KOPT-K1 (cell line): Measurements from ENCODE around the gene CFAP206.

ENCODE experiments used
- H3K27ac ChIP-seq: fragments of 200-600 bp; sonication (generic); 2 replicates; pipeline ENCODE4 v1.5.1; 2016; ENCODE audit warnings: antibody characterized with exemption, mild to moderate bottlenecking, low read depth, low read length; ENCODE audit not compliant: poor library complexity, severe bottlenecking
- H3K36me3 ChIP-seq: fragments of 200-600 bp; sonication (generic); 2 replicates; pipeline ENCODE4 v1.5.1; 2017; ENCODE audit warnings: antibody characterized with exemption, mild to moderate bottlenecking, low read length, moderate library complexity; ENCODE audit not compliant: insufficient read depth
- H3K9me3 ChIP-seq: fragments of 200-600 bp; sonication (generic); 2 replicates; pipeline ENCODE4 v1.5.1; 2017; ENCODE audit warnings: antibody characterized with exemption, low read length, mild to moderate bottlenecking; ENCODE audit not compliant: insufficient read depth, poor library complexity, severe bottlenecking

The CFAP206 gene, protein sequence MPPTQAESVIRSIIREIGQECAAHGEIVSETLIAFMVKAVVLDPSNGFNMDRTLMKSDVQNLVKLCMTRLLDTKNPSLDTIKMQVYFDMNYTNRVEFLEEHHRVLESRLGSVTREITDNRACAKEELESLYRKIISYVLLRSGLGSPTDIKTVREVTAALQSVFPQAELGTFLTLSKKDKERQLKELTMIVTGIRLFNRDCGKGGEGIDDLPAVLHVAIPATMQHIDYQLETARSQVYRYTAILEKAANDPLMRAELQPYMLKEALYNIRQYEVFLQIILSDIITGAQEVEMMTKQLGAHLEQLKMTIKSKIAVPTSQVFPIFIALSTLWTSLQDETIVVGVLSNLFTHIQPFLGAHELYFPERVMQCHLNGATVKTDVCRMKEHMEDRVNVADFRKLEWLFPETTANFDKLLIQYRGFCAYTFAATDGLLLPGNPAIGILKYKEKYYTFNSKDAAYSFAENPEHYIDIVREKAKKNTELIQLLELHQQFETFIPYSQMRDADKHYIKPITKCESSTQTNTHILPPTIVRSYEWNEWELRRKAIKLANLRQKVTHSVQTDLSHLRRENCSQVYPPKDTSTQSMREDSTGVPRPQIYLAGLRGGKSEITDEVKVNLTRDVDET

DNA sequence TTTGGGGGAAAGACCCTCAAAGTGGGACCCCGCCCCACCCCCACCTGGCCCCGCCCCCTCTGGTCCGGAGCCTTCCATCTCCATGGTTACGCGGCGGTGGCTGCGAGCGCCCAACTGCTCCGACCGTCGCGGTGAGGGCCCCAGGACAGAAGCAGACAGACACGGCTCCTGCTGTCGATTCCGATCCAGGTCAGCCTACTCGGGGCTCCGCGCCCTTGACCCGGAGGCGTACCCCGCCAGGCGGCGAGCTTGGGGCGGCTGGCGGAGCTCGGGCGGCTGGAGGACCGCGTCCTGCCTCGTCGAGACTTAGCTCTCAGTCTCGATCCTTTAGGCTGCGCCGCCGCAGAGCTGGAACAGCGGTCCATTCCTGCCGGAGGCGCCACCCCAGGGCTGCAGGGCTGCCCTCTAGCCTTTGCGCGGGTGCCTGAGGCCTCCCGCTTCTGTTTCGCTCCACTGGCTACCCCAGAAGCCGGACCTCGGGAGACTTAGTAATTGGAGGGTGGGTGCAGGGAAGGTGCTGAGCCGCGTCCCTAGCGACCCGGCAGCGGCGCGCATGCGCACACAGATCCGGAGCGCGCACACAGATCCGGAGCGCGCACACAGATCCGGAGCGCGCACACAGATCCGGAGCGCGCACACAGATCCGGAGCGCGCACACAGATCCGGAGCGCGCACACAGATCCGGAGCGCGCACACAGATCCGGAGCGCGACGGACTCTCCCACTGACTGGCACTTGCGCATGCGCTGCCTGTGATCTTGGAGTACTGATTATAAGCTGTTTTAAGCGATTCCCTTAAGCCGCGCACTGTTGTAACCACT, at the start of gene CFAP206:
TSS of gene CFAP206 (plus strand) at position 72 of the 820 bp plus-strand sequence. CDS start 1,868 bp downstream, outside the sequence.
- H3K9me3 ChIP-seq, result no peaks in the 10 kb centered on the region
- no peaks in the 10 kb centered on the region for H3K36me3 ChIP-seq
- H3K27ac ChIP-seq, result peak within 1 kb of the TSS; percentile 31

DNA sequence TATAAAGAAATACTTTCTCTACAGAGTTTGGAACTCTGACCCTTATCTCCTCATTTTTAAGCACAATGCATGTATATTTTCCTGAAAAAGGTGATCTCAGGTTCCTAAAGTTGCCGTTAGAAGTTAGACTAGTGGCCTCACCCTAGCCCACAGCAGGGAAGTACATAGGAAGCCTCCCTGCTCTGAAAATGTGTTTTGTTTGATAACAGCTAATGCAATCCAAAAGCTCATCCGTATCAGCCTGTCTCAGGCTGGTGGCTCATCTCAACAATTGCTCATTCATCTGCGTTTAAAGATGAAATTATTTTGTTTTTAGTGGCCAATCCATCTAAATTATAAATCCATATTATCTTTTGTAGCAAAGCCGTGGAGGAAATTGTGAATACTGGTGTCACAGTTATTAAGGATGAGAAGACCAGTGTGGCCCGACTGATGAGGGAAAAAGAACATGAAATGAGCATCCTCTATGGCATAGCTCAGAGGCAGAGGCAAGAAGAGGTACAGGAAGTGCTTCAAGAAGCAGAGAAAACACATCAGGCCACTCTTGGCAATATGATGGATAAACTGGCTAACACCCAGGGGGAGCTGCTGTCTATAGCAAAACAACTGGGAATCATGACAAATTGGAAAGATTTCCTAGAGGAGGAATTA, 43.0 kb upstream of the CFAP206 start:
- no peaks in the 10 kb centered on the region for H3K36me3 ChIP-seq
- H3K9me3 ChIP-seq, result peaks cover 25% of the 10 kb centered on the region
- no peak overlapping the region for H3K27ac ChIP-seq

DNA sequence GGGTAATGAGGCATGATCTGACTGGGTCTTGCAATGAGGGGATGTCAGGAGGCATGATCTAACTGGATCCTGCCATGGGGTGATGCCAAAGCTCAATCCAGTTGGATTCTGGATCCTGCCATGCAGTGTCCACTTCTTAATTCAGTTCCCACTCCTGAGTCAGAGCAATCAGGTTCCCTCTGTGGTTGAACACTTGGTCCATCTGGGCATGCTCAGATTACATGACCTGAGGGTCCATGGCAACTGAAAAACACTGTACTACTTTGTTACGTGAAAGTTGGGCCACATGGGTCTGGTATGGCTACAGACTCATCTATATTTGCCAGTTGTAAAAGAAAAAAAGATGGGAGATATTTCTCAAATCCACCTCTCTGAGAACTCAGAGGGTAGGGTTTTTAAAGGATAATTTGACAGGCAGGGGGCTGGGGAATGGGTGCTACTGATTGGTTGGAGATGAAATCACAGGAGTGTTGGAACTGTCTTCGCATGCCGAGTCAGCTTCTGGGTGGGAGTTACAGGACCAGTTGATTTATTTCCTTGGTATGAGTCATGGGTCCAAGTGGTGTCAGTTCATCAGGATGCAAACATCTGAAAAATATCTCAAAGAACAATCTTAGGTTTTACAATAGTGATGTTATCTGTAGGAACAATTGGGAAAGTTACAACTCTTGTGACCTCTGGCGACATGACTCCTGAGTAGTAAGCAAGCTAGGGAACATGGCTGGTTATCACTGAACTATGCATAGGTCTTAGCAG, 41.5 kb upstream of the CFAP206 start:
- Histone ChIP-seq H3K9me3 (peaks cover 25% of the 10 kb centered on the region), H3K36me3 (no peaks in the 10 kb centered on the region), H3K27ac (no peak overlapping the region)

DNA sequence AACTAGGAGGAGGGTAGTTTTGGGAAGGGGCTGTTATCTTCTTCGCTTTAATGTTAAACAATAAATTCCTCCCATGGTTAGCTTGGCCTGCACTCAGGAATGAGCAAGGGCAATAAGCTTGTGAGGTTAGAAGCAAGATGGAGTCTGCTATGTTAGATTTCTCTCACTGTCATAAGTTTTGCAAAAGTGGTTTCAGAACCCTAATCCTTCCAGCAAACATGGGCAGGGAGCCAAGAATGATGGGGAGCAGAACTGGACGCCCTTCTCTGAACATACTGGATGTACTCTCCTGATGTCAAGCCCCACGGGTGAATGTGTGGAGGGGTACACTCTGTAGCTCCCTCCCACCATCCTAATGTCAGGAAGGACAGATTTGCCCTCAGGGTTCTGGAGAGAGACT, 40.9 kb upstream of the CFAP206 start:
- H3K9me3 ChIP-seq, result peaks cover 25% of the 10 kb centered on the region
- H3K27ac ChIP-seq, result no peak overlapping the region
- no peaks in the 10 kb centered on the region for H3K36me3 ChIP-seq

DNA sequence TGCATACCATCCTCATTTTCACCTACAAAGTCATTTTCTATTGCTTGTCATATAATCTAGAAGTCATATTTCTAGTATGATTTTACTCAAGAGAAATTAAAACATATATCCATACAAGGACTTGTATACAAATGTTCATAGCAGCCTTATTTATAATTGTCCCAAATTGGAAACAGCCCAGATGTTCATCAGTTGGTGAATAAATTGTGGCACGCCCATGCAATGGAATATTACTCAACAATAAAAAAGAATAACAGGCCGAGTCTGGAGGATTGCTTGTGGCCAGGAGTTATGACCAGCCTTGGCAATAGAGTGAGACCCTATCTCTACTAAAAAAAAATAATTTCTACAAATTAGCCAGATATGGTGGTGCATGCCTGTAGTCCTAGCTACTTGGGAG, 34.4 kb upstream of the CFAP206 start:
- H3K9me3 ChIP-seq, result peaks cover 12% of the 10 kb centered on the region
- H3K27ac ChIP-seq, result no peak overlapping the region
- H3K36me3 ChIP-seq, result no peaks in the 10 kb centered on the region

DNA sequence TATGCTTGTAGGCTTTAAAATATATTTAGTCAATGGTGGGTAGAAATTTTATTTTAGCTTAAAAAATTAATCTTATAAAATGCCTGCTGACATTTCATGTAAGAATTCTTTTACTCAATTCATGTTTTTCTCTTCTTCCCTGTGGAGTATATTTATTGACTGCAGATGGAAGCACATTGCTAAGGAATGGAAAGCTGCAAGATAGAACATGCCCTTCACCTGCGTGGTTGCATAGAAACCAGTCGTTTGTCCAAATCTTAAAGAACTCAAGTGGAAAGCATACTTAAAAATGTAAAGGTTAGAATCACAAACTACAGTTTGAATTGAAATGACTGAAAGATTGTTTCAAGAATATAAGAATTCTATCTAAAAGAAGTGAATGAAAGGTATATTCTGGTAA, 32.5 kb upstream of the CFAP206 start:
- H3K36me3 ChIP-seq, result no peaks in the 10 kb centered on the region
- no peak overlapping the region for H3K27ac ChIP-seq
- H3K9me3 ChIP-seq, result no peaks in the 10 kb centered on the region

DNA sequence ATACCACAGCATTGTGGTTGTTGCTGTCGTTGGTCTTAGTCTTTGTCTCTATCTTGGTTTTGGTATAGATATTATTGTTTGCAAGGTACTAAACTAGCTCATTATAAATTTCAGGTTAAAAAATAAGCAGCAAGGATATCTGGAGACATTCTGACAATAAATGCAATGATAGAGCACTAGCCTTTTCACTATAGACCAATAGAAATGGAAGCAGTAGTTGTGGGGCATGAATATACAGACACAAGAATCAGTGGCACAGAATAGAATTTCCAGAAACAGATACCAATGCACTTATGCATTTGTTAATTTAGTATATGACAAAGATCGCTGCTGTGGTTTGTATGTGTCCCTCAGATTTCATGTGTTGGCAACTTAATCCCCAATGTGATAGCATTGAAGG, 31.1 kb upstream of the CFAP206 start:
- no peaks in the 10 kb centered on the region for H3K9me3 ChIP-seq
- H3K27ac ChIP-seq, result no peak overlapping the region
- H3K36me3 ChIP-seq, result no peaks in the 10 kb centered on the region

DNA sequence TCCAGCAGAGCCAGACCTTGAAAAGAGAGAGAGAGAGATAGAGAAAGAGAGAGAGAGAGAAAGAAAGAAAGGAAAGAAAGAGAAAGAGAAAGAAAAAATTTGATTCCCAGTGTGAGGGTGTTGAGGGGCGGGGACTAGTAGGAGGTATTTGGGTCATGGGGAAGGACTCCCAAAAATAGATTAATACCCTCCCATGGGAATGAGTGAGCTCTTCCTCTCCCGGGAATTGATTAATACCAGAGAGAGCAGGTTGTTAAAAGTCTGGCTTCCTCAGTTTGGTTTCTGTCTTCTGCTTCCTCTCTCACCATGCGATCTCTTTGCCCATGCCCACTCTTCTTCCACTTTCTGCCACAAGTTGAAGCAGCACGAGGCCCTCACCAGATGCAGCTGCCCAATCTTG, 28.8 kb upstream of the CFAP206 start:
- Histone ChIP-seq H3K36me3 (no peaks in the 10 kb centered on the region), H3K27ac (no peak overlapping the region), H3K9me3 (no peaks in the 10 kb centered on the region)

DNA sequence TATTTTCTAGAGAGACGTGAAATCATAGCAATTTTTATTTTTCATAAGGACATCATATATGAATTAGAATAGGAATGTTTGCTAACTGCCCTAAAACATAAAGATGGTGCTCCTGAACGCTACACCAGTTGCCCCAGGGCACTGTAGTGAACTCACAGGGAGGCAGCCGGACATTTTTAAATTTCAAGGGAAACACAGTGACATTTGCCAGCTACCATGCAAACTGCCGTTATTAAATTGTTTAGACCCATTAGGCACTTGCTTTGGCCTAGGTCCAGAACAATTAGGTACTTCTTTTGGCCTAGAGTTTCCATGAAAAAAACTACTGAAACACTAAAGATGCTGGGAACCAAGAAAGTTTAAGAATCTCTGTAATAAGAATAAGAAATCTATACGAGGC, 24.9 kb upstream of the CFAP206 start:
- Histone ChIP-seq H3K36me3 (no peaks in the 10 kb centered on the region), H3K27ac (no peak overlapping the region)

DNA sequence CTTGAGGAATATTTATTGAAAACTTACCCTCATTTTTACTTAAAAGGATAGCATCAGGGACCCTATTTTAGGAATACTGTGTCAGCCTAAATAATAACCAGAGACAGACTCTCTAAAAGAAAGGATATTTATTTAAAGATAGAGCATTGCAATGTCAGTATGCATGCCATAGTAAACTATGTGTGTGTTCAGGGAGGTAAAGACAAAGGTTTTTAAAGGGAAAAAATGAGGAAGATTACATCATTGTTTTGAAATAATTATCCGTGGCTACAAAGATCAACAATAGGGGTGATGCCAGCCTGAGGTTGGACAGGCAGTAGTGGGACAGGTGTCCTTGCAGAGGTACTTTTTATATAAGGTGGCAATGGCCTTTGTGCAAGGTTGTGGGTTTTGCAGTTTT, 23.7 kb upstream of the CFAP206 start:
- Histone ChIP-seq H3K36me3 (no peaks in the 10 kb centered on the region), H3K9me3 (no peaks in the 10 kb centered on the region), H3K27ac (no peak overlapping the region)

More for the DNA sequence above, 24.9 kb upstream of the CFAP206 start:
- no peaks in the 10 kb centered on the region for H3K9me3 ChIP-seq

DNA sequence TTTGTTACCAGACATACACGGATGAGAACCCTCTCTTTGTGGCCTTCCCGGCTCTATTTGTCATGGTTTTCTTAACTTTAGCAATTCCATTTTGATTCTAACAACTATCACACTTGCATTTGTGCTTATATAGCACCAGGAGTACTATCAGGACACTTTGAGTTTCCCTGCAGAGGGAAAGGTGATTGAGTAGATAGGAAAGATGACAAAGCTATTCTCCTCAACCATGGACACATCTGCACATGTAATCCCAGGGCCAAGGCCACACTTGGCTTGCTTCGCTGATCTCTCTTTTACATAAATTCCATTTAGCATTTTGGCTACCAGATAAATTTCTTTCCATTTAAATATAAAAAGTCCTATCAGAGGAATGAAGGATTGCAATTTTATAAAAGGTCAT, 23.3 kb upstream of the CFAP206 start:
- Histone ChIP-seq H3K9me3 (no peaks in the 10 kb centered on the region), H3K27ac (no peak overlapping the region), H3K36me3 (no peaks in the 10 kb centered on the region)

DNA sequence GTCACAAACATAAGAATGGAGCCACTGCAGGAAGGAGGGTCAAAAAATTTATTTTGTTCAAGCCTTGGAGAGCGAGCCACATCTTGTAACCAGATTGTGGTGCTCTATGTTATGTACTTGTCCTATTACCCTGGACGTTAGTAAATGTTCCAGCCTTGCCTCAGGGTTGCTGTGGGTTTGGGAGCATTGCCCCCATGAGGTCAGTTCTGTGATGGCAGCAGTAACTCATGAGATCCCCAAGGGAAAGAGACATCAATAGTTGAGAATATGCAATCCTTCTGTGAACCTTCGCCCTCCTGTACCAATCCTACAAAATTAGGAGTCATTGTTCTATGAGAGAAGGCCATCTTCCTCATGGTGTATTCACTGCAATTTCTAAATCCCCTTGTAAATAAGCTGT, 16.4 kb upstream of the CFAP206 start:
- Histone ChIP-seq H3K27ac (no peak overlapping the region), H3K36me3 (no peaks in the 10 kb centered on the region), H3K9me3 (no peaks in the 10 kb centered on the region)

DNA sequence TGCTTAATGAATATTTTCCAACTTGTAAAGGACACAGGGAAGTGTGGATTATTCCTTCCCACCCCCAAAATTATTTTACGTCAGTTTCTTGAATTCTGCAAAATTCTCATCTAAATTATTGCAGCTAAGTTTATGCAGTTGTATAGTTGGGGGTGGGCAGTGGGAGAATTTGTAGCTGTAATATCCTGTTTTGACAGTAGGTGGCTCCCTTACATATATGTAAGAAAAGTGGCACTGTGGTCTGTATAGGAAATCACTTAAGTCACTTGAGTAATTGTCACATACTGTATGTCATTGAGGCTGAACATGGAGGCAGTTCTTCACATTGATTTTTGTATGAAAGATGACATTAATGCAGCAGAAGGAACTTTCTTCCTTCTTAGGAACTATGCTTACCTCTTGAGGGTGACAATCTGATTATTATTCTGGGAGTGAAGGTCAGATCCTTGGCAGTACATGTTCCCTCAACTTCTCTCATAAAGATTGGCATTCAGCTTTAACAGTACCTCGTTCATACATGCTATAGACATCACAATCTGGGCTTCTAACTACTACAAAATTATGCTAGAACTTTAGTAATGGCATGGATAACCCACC, 14.6 kb upstream of the CFAP206 start:
- H3K9me3 ChIP-seq, result no peaks in the 10 kb centered on the region
- no peaks in the 10 kb centered on the region for H3K36me3 ChIP-seq
- H3K27ac ChIP-seq, result no peak overlapping the region

DNA sequence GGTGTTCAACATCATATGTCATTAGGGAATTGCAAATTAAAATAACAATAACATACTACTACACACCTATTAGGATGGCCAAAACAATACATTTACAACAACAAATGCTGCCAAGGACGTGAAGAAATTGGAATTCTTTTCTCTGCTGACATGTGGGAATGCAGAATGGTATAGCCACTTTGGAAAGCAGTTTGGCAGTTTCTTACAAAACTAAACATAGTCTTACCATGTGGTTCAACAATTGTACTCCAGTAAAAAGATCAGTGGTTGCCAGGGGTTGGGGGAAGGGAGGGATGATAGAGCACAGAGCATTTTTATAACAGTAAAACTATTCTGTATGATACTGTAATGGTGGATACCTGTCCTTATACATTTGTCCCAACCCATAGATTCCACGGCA, 12.3 kb upstream of the CFAP206 start:
- H3K36me3 ChIP-seq, result no peaks in the 10 kb centered on the region
- no peaks in the 10 kb centered on the region for H3K9me3 ChIP-seq
- H3K27ac ChIP-seq, result no peak overlapping the region
